Amniotic epithelial cell (primary cell): ENCODE data around the gene RMDN2.
"Not testable (repeated sequence)": the region's sequence is repeated elsewhere in the genome, so short reads cannot be mapped to it uniquely, and the experiment has no call there.

Experiments
- DNase-seq: peaks from one replicate; pipeline ENCODE4 v3.0.0-alpha.2; 2010; ENCODE audit warnings: low read depth

RMDN2 gene

DNA sequence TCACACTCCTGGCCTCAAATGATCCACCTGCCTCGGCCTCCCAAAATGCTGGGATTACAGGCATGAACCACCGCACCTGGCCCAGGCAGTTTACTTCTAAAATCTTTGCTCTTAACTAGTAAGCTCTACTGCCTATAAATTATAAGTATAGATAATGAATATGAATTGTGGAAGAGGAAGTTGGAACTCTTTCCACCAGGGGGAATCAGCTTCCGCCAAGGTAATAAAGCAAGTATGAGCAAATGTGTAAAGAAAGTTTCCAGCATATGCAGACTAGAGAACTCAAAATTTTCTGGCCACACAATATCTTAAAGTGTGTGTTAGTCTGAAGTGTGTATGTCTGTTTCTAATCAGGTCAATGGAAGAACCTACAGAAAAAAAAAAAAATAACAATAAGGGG is 68.1 kb downstream of the RMDN2 start:
- peak; percentile 35 for DNase-seq

DNA sequence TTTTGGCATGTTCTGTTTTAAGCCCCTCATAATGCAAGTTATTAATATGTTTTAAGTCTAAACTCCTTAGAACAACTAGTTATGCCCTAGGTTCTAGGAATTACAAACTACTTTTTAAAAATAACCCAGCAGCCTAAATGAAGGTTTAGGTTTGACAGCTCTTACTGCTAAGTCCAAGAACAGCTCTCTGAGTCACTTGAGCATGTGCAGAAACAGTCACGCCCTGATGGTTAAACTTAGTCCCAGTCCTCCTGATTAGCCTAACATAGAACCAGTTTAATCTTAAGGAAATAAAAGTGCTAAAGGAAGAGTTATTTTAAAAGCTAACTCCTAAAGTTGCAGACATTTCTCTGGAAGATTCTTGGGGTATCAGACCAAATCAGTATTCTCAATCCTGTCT is 72.5 kb downstream of the RMDN2 start:
- DNase-seq: peak; percentile 5

DNA sequence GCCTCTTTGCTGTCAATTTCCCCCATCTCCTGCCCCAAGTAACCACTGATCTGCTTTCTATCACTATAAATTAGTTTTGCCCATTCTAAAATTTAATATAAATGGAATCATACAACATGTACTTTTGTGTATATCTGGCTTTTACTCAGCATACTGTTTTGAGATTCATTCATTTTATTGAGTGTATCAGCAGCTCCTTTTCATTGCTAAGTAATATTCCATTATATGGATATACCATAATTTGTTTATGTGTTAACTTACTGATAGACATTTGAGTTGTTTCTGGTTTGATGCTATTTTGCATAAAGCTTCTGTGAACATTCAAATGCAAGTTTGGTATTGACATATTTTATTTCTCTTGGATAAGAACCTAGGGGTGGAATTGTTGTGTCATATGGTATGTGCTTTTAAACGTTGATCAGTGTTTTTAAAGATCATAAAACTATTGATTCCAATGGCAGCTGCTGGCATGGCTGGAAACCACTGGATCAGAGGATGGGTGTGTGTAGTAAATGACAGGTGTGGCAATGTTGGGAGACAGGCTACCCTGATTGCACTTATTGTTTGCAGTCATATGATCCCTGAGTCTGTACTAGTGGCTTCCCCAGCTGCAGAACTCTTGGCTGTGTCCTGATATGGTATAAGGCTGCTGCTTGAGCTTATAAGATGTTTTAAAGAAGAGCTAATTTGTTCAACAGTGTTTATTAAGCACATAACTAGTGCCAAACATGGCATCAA is 75.6 kb downstream of the RMDN2 start:
- DNase-seq: no peak

DNA sequence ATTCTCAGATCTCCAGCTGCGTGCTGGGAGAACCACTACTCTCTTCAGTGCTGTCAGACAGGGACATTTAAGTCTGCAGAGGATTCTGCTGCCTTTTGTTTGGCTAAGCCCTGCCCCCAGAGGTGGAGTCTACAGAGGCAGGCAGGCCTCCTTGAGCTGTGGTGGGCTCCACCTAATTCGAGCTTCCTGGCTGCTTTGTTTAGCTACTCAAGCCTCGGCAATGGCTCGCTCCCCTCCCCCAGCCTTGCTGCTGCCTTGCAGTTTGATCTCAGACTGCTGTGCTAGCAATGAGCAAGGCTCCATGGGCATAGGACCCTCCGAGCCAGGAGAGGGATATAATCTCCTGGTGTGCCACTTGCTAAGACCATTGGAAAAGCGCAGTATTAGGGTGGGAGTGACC is 85.1 kb downstream of the RMDN2 start:
- not testable (repeated sequence) for DNase-seq

DNA sequence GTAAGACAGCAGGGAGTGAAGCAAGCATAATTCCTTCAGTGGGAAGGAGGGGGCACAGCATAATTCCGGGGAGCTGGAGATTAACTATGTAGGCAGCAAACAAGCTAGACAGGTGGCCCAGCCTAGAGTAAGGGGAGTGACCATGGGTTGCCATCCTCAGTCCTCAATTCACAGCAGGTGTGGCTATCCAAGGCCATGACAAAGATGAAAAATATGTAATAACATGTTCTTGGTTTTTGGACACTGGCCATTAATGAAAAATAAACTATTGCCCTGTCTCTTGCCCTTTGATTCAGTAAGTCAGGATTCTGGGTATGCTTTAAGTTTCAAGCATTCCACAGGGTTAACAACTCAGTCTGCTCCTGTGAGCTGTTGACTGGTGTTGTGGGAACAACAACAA is 85.9 kb downstream of the RMDN2 start:
- DNase-seq: peak; percentile 7

DNA sequence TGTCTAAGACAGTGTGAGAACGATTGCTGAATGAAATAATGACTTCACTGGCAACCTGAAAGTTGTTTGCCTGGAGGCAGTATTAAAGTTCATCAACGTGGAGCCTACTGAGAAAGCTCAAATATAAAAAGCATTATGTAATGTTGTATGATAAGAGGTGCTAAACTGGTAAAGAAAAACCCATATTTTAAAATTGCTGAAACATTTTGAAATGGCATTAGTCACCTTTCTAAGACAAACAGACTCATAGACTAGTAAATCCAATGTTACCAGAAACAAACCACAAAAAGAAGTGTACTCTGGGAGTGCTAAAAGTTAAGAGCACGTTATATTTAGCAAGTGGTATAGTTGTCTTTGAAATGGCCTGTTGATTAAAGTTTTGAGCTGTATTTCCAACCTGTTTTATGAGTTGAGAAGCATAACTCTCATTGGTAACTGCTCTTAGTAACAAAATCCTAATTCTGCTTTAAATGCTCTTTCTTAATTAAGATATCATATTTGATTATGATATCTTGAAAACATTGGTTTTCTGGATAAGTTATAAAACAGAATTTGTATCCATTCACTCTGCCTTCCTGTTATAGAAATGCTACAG is 88.2 kb downstream of the RMDN2 start:
- DNase-seq: peak; percentile 81

DNA sequence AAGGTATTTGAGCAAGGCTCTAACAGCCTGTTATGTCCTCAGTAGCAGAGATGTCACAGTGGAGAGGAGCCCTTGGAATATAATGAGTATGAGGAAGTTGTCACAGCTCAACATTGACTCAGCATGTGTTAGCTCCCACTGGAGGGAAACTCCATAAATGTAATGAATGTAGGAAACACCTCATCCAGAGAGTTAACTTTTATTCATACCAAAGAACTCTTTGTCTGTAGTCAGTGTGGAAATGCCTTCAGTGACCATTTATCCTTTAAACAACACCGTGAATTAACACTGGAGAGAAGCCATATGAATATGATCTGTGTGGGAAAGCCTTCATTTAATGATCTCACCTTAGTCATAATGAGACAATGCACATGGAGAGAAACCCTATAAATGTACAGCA is 91.1 kb downstream of the RMDN2 start:
- DNase-seq: no peak

DNA sequence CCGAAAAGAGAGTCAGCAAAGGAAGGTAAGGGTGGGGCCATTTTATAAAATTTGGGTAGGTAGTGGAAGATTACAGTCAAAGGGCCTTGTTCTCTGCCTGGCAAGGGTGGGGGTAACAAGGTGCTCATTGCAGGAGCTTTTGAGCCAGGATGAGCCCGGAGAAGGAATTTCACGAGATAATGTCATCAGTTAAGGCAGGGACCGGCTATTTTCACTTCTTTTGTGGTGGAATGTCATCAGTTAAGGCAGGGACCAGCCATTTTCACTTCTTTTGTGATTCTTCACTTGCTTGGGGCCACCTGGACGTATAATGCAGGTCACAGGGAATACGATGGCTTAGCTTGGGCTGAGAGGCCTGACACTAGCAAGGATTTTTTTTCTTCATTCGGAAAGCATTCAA is 92.7 kb downstream of the RMDN2 start:
- no peak for DNase-seq

DNA sequence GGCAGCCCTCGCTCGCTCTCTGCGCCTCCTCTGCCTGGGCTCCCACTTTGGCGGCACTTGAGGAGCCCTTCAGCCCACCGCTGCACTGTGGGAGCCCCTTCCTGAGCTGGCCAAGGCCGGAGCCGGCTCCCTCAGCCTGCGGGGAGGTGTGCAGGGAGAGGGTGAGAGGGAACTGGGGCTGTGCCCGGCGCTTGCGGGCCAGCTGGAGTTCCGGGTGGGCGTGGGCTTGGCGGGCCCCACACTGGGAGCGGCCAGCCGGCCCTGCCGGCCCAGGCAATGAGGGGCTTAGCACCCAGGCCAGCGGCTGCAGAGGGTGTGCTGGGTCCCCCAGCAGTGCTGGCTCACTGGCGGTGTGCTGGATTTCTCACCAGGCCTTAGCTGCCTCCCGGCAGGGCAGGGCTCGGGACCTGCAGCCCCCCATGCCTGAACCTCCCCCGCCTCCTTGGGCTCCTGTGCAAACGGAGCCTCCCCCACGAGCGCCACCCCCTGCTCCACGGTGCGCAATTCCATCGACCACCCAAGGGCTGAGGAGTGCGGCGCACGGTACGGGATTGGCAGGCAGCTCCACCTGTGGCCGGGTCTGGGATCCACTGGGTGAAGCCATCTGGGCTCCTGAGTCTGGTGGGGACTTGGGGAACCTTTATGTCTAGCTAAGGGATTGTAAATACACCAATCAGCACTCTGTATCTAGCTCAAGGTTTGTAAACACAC is 95.4 kb downstream of the RMDN2 start:
- DNase-seq: not testable (repeated sequence)

DNA sequence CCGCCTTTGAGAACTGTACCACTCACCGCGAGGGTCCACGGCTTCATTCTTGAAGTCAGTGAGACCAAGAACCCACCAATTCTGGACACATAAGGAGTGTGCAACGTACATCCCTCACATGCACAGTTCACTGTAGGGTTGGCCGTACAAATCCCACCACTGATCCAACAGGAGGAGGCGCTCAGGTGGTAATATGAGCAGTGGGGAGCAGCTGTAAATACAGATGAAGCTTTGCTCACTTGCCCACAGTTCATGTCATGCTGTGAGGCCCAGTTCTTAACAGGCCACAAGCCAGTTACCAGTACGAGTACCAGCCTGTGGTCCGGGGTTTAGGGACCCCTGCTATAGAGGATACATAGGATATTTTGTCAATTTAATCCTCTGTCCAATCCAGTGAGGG is 96.5 kb downstream of the RMDN2 start:
- DNase-seq: no peak

DNA sequence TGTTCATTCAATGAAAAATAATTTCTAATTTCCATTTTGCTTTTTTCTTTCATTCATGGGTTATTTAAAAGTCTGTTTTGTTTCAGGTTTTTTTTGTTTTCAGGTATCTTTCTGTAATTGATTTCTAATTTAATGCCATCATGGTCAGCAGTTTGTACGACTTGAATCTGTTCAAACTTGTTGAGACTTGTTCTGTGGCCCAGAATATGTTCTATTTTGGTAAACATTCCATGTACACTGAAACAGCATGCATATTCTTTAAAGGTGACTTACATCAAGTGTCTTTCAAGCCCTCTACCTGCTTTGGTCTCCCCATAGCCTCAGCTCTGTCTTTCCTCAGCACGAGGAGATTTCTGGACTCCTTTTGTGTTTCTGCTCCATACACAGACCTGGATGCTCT is 101.8 kb downstream of the RMDN2 start:
- no peak for DNase-seq

DNA sequence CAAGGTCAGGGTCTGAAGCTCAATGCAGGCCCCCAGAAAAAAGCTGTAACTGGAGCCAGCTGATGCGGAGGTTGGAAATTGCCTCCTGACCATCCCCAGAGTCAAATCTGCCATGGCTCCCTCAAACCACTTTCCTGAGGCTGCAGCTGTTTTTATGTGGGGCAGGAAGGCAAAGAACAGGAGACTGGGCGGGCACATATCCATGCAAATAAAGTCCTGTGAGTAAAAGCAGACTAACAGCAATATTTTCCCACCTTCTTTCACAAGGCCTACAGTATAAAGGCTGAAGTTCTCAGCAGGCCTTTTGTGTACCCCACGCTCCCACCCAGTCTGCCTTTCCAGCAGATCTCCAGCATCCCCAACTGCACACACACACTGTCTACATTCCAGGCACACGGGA is 103.7 kb downstream of the RMDN2 start:
- DNase-seq: no peak

DNA sequence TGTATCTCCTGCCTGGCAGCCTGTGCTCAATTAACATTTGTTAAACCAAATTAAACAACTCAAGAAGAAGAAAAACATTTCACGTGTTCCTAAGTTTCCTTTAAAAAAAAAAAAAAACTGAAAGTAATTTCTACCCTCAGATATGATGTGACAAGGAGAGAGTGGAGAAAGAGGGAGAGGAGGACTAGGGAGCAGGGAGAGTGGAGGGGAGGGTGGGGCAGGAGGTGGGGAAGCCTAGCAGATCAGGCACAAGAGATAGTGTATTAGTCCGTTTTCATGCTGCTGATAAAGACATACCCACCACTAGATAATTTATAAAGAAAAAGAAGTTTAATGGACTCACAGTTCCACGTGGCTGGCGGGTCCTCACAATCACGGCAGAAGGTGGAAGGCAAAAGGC is 104.4 kb downstream of the RMDN2 start:
- DNase-seq: no peak

DNA sequence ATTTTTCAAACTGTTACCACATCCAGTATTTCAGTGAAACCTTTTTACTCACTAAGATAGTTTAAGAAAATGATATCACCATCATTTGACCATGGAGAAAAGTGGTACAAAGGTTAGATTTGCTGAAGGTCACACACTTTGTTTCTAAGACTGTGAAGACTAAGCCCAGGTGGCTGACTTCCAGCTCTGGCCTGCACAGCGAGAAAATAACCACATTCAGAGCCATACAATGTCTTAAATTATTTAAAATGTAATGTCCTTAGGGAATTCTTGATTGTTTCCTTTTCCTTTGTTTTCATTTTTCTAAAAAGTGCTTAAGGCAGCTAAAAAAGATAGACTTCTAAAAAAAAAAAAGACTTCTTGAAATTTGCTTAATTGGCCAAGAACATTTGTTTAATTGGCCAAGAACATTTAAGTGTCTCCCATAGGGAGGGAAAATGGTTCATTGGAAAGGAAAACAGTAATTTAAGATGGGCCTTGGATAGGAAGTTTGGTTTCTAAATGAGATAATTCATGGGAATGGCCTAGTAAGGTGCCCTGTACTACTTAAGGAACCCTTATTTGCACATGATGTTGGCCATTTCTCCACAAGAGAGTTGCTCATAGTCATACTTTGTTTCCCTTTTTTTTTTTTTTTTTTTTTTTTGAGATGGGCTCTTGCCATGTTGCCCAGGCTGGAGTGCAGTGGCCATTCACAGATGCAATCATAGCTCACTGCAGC is 105.7 kb downstream of the RMDN2 start:
- peak; percentile 4 for DNase-seq

DNA sequence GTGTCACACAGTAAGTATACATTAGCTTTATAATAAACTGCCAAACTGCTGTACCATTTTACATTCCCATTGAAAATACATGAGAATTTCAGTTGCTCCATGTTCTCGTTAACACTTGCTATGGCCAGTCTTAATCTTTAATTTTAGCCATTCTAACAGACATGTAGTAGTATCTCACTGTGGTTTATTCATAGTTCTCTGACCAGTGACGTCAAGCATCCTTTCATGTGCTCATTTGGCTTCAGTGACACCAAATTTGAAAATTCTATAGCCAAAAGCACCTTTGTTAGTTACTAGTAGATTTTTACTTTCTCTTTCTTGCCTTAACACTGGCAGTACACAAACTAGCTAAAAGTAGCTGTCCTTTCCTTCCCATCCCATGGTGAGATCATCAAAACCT is 107.9 kb downstream of the RMDN2 start:
- no peak for DNase-seq

DNA sequence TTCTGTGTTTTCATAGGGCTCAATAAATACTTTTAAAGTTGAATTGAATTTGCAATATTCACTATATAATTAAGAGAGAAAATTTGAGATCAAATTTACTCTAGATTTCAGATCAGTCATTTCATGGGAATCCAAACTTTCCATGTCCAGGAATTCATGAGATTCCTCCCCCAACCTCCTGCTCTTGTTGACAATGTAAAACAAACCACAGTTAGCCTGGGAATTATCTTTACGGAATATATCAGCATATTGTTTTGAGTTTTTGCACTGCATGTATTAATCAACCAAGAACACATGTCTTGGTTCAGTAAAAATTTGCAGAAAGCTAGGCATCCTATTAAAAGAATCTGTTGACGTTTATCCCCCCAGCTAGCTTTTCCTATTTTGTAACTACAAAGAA is 108.6 kb downstream of the RMDN2 start:
- DNase-seq: peak; percentile 38

DNA sequence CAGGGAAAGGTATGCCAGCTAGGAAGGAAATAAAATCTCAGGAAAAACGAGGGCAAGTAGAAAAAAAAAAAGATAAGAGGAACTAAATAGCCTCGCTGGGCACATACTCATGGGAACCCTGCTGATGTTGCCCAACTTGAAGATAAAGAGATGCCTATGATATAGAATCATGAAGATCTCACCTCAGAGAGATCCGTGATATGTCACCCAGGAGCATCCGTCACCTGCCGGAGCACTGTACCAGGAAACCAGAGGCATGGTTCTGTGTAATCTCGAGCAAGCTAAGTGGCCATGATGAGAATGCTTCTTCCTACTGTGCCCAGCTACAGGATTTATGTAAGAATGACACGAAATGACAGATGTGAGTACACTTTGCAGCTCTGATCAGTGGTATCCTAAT is 110.9 kb downstream of the RMDN2 start:
- peak; percentile 78 for DNase-seq

DNA sequence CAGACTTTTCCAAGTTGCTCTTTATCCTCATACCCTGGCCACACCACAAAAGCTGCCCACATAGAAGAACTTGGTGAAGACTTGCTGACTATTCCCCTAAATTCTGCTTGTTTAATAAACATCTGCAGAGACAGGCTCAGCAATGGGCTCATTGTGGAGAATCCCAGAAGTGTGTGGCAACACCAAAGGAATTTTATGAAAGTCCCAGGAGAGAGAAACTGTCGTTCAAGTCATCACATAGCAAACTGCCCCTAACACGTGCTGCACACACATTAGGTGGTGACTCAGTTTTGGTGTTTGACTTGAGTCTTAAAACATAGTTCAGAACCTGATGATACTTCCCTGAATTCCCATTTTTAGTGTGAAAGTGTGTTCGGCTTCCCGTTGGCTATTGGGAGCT is 112.2 kb downstream of the RMDN2 start:
- no peak for DNase-seq

DNA sequence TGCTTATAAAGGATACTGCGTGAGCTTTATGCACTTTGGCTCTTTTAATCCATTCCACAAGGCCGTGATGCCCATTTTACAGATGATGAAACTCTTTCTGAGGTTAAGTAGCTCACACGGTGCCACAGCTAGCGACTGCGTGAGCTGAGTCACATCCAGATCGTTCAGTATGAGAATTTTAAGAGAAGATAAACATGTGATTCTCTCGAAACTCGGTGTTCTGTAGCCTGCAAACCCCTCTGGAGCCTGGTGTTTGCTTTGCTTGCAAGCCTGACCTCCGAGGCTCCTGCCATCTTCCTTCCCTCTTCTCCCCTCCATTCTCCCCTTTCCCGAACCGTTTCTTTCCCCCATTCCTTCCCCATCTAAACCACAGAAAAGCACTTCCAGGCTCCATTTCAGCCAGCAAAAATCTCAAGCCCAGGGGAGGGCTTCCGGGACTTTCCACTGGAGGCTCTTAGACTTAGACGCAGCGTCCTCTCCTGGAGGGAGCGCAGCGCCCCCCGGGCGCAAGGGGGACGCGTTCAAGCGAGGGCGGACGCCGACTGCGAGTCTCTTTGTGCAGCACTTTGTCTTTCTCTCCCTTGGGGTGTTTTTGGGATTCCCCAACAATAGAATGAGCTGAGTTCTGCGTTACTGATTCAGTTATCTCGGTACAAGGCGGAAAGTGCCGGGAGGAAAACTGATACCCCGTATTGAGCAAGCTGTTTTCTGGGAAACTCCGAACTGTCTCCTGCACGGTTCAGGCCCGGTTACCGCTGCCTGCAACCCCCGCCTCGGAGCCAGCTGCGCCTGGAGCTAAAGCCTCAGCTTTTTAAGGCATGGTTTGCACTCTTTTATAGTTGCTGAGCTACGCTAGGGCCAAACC is 112.9 kb downstream of the RMDN2 start:
- DNase-seq: peak; percentile 64

DNA sequence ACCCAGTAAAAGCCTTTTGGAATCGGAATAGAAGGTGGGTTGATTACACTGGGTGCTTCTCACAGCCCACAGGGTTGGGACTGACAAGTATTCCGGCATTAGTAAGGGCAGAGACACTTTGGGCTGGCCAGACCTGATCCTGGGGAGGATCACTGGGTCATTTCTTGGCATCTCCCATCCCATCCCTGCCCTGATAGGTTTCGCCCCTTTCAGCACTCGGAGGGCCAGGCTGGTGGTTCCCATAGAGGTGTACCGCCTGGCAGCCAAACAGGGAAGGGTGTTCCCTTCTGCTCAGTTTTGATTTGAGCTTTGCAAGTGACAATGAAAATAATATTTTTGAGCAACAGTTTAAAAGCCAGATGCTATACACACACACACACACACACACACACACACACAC is 113.6 kb downstream of the RMDN2 start:
- DNase-seq: no peak

DNA sequence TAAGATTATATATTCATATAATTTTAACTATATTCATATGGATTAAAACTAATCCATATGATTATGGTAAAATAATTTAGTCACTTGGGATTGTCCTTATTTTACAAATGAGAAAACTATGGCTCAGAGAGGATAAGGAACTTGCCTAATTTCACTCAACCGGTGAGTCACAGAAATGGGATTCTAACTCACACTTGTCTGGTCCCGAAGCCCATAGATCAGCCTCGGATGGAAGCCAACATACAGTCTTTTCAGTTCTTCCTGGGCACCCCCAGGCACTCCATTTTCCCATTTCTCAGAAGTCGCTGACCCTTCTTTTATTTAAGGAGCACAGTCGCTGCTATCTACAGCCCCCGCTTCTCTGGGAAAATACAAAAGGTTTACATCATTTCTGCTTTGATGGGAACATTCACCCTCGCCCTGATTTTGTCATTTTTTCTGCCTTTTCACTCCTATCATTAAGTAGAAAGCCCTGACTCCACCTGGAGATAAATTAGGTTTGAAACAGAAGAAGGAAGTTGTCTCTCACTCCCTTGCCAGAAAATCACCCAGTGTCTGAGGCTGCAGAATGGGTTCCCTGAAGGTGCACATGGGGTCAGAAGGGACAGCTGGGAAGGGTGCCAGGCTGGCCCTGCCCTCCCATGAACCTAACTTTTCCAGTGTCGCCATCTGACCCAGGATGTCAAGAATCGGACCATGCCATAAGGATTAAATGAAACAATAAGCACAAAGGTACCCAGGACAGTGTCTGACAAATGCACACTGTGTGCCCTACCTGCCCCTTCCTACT is 114.2 kb downstream of the RMDN2 start:
- DNase-seq: peak; percentile 46
